CMK (cell line): ENCODE measurements around the gene PHACTR1.
A peak's percentile ranks its signal among the peaks of the same experiment; 100 is the strongest.

Experiments
- DNase-seq: peaks from one replicate; pipeline ENCODE4 v3.0.0-alpha.2; 2010; ENCODE audit warnings: low read depth

The PHACTR1 gene

GRCh38 chr6:13289789-13290318 is 573.3 kb downstream of the PHACTR1 start:
- no peak for DNase-seq

- DNase-seq: peak; percentile 43
Measured at GRCh38 chr6:13290335-13290734, 573.8 kb downstream of the PHACTR1 start.

- no peak for DNase-seq
Measured at GRCh38 chr6:13292774-13293173, 576.2 kb downstream of the PHACTR1 start.

GRCh38 chr6:13294499-13295069 is 578.0 kb downstream of the PHACTR1 start:
- no peak for DNase-seq

- no peak for DNase-seq
Measured at GRCh38 chr6:13295576-13295975, 579.0 kb downstream of the PHACTR1 start.

GRCh38 chr6:13296536-13296997 is 580.0 kb downstream of the PHACTR1 start:
- no peak for DNase-seq

- no peak for DNase-seq
Measured at GRCh38 chr6:13297391-13297790, 580.8 kb downstream of the PHACTR1 start.

- no peak for DNase-seq
Measured at GRCh38 chr6:13298446-13298845, 581.9 kb downstream of the PHACTR1 start.

GRCh38 chr6:13299403-13299821 is 582.8 kb downstream of the PHACTR1 start:
- no peak for DNase-seq

- no peak for DNase-seq
Measured at GRCh38 chr6:13299918-13300317, 583.4 kb downstream of the PHACTR1 start.

GRCh38 chr6:13300643-13301590 is 584.4 kb downstream of the PHACTR1 start:
- DNase-seq: no peak

GRCh38 chr6:13302291-13302690 is 585.7 kb downstream of the PHACTR1 start:
- DNase-seq: no peak

- no peak for DNase-seq
Measured at GRCh38 chr6:13302751-13303667, 586.4 kb downstream of the PHACTR1 start.

GRCh38 chr6:13303668-13304017 is 587.1 kb downstream of the PHACTR1 start:
- DNase-seq: no peak

- DNase-seq: no peak
Measured at GRCh38 chr6:13304101-13304500, 587.5 kb downstream of the PHACTR1 start.

- DNase-seq: no peak
Measured at GRCh38 chr6:13304580-13305260, 588.2 kb downstream of the PHACTR1 start.

GRCh38 chr6:13305288-13305687 is 588.7 kb downstream of the PHACTR1 start:
- DNase-seq: no peak

- DNase-seq: no peak
Measured at GRCh38 chr6:13305791-13306190, 589.2 kb downstream of the PHACTR1 start.

GRCh38 chr6:13307508-13307995 is 591.0 kb downstream of the PHACTR1 start:
- DNase-seq: no peak

GRCh38 chr6:13308332-13308731 is 591.8 kb downstream of the PHACTR1 start:
- no peak for DNase-seq

- DNase-seq: no peak
Measured at GRCh38 chr6:13311155-13311554, 594.6 kb downstream of the PHACTR1 start.
